Liver (tissue), 9 donors: ENCODE data around the gene RPTOR. TPM values are rescaled to one million over a fixed set of nuclear protein-coding genes. Genes with fewer than 3 reads are reported as not detected.

Source experiments
- DNase-seq: peaks from one replicate; pipeline ENCODE4 v3.0.0-alpha.2; 2017; ENCODE audit warnings: low spot score
- H3K27ac ChIP-seq, 2 donors: one replicate each; pipeline ENCODE4 v1.7.0; 2013; ENCODE audit warnings: inconsistent platforms in 2 of 2, low read length in 2 of 2, control low read depth in 1 of 2, low read depth in 1 of 2, mild to moderate bottlenecking in 1 of 2
- H3K27me3 ChIP-seq, 4 donors: one replicate each; pipeline versions ENCODE4 v1.6.1 to v1.7.0; 2013; ENCODE audit warnings: low read length in 3 of 4, inconsistent platforms in 1 of 4, mild to moderate bottlenecking in 1 of 4, moderate library complexity in 1 of 4; ENCODE audit not compliant: control insufficient read depth in 4 of 4, insufficient read depth in 4 of 4
- H3K36me3 ChIP-seq, 4 donors: one replicate each; pipeline versions ENCODE4 v1.6.1 to v1.7.0; 2013; ENCODE audit warnings: low read length in 3 of 4, mild to moderate bottlenecking in 3 of 4, low read depth in 1 of 4, moderate library complexity in 1 of 4; ENCODE audit not compliant: control insufficient read depth in 4 of 4, insufficient read depth in 3 of 4
- H3K4me1 ChIP-seq, 4 donors: one replicate each; pipeline versions ENCODE4 v1.6.1 to v1.7.0; 2013; ENCODE audit warnings: low read length in 3 of 4, mild to moderate bottlenecking in 3 of 4, moderate library complexity in 1 of 4; ENCODE audit not compliant: control insufficient read depth in 4 of 4, insufficient read depth in 4 of 4
- H3K4me3 ChIP-seq, 3 donors: one replicate each; pipeline versions ENCODE4 v1.6.1 to v1.7.0; 2013; ENCODE audit warnings: low read length in 3 of 3, control low read depth in 1 of 3, low read depth in 1 of 3, mild to moderate bottlenecking in 1 of 3
- H3K9ac ChIP-seq, 2 donors: one replicate each; pipeline ENCODE4 v1.7.0; 2013; ENCODE audit warnings: low read length in 2 of 2, mild to moderate bottlenecking in 2 of 2, moderate library complexity in 2 of 2, control low read depth in 1 of 2, low read depth in 1 of 2
- H3K9me3 ChIP-seq, 4 donors: one replicate each; pipeline versions ENCODE4 v1.6.1 to v1.7.0; 2013; ENCODE audit warnings: low read length in 3 of 4; ENCODE audit not compliant: control insufficient read depth in 4 of 4
- EGR1 ChIP-seq, 2 donors: IDR thresholded peaks; 2 replicates each; pipeline ENCODE4 v1.6.1; 2016 to 2018; ENCODE audit warnings: antibody characterized with exemption in 2 of 2, low read depth in 2 of 2
- FOXA1 ChIP-seq: IDR thresholded peaks from 2 replicates; pipeline ENCODE4 v1.6.1; 2016; ENCODE audit warnings: antibody characterized with exemption
- FOXA2 ChIP-seq: IDR thresholded peaks from 2 replicates; pipeline ENCODE4 v1.6.1; 2016; ENCODE audit warnings: antibody characterized with exemption
- GABPA ChIP-seq, 2 donors: IDR thresholded peaks in 1 of 2; conservative IDR thresholded peaks in 1 of 2; 2 replicates each; pipeline ENCODE4 v1.6.1; 2016; ENCODE audit warnings: antibody characterized with exemption in 2 of 2, mild to moderate bottlenecking in 1 of 2, moderate library complexity in 1 of 2
- HNF4G ChIP-seq: IDR thresholded peaks from 2 replicates; pipeline ENCODE4 v1.6.1; 2016; ENCODE audit warnings: antibody characterized with exemption
- JUND ChIP-seq, 2 donors: IDR thresholded peaks; 2 replicates each; pipeline ENCODE4 v1.6.1; 2016; ENCODE audit warnings: antibody characterized with exemption in 2 of 2
- NR2F2 ChIP-seq: IDR thresholded peaks from 2 replicates; pipeline ENCODE4 v1.6.1; 2016; ENCODE audit warnings: antibody characterized with exemption
- RAD21 ChIP-seq, 2 donors: IDR thresholded peaks; 2 replicates each; pipeline ENCODE4 v1.6.1; 2016; ENCODE audit warnings: antibody characterized with exemption in 2 of 2, mild to moderate bottlenecking in 2 of 2
- SP1 ChIP-seq: IDR thresholded peaks from 2 replicates; pipeline ENCODE4 v1.6.1; 2018; ENCODE audit warnings: antibody characterized with exemption, mild to moderate bottlenecking
- TAF1 ChIP-seq: conservative IDR thresholded peaks from 2 replicates; pipeline ENCODE4 v1.6.1; 2016; ENCODE audit warnings: antibody characterized with exemption, mild to moderate bottlenecking
- YY1 ChIP-seq: IDR thresholded peaks from 2 replicates; pipeline ENCODE4 v1.6.1; 2016; ENCODE audit warnings: antibody characterized with exemption, mild to moderate bottlenecking
- WGBS: extraction: QIAGEN DNeasy Blood & Tissue Kit; methylation state at CpG from one replicate; pipeline ENCODE4 v1.1.7; 2013; 5-methylcytosine and 5-hydroxymethylcytosine counted together
- polyA plus RNA-seq, 2 donors: library from polyadenylated mRNA; stranded (reverse) in 1 of 2; unstranded in 1 of 2; fragments of 200-250 nt in 1 of 2; fragments of >200 nt in 1 of 2; fragmentation: Nextera tagmentation in 1 of 2; extraction: Ambion mirVana in 1 of 2; gene quantifications; one replicate each; pipeline versions ENCODE4 v1.2.1 to v1.2.3, GENCODE V29; 2013 to 2015
- total RNA-seq, 2 donors: library from RNA; depleted of rRNA; stranded (reverse); fragments of >200 nt; gene quantifications; one replicate each; pipeline ENCODE4 v1.2.3, GENCODE V29; 2014
- TF ChIP-seq, protein P1 (sequence below): IDR thresholded peaks from 2 replicates; pipeline ENCODE4 v1.6.1; 2016; ENCODE audit warnings: antibody characterized with exemption
- TF ChIP-seq, protein P2 (sequence below): IDR thresholded peaks from 2 replicates; pipeline ENCODE4 v1.6.1; 2016; ENCODE audit warnings: antibody characterized with exemption
- TF ChIP-seq, protein P3 (sequence below): IDR thresholded peaks from 2 replicates; pipeline ENCODE4 v1.6.1; 2016; ENCODE audit warnings: antibody characterized with exemption, mild to moderate bottlenecking
- TF ChIP-seq, protein P4 (sequence below): fragments of 150-350 bp; IDR thresholded peaks from 2 replicates; pipeline ENCODE4 v1.5.1; 2017; ENCODE audit warnings: improper control_type of control experiment, low read depth, low read length; ENCODE audit not compliant: missing input control
- donor health status: healthy.
- donor health status: healthy.
- donor health status: healthy.
- donor health status: healthy.
- donor health status: healthy.

Gene RPTOR
- total and polyA plus RNA-seq, 4 donors: 4.8 to 25.4 (median 11.6) TPM

DNA sequence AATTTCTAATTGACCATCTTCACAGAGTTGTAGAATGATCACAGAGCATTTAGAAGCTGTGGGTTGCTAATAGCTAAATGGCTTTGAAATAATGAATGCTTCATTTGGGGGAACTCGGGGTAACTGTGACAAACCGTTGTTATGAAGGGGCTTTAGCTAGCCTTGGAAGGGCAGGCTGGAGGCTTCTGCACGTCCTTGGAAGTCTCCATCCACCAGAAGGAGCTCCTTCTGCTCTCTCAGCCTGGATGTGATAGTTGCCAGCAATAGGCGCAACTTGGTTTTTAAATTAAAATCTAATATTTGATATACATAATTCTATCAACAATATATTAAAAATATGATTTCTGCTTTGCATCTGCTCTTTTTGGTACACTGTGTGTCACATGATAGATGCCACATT, 200.5 kb downstream of the RPTOR start:
- Histone ChIP-seq H3K4me3 (no peak overlapping the region), H3K36me3 (no peaks in the 10 kb centered on the region), H3K4me1 (peaks cover 0 to 10% (median 4%) of the 10 kb centered on the region in 4 donors), H3K9ac (no peak overlapping the region), H3K27me3 (no peaks in the 10 kb centered on the region), H3K27ac (no peak overlapping the region), H3K9me3 (no peaks in the 10 kb centered on the region)
- TF ChIP-seq FOXA1 (no peak), GABPA (IDR thresholded peaks at IDR 0.05 in 1 of 2, conservative IDR thresholded peaks at IDR 0.05 in 1 of 2) (no peak), NR2F2 (no peak), RAD21 (IDR thresholded peaks at IDR 0.05) (no peak), TAF1 (no peak), YY1 (no peak), EGR1 (IDR thresholded peaks at IDR 0.05; ENCODE audit: low read depth in 2 of 2) (no peak), FOXA2 (no peak), HNF4G (no peak), JUND (IDR thresholded peaks at IDR 0.05) (no peak), SP1 (no peak)
- TF ChIP-seq, protein P1, sequence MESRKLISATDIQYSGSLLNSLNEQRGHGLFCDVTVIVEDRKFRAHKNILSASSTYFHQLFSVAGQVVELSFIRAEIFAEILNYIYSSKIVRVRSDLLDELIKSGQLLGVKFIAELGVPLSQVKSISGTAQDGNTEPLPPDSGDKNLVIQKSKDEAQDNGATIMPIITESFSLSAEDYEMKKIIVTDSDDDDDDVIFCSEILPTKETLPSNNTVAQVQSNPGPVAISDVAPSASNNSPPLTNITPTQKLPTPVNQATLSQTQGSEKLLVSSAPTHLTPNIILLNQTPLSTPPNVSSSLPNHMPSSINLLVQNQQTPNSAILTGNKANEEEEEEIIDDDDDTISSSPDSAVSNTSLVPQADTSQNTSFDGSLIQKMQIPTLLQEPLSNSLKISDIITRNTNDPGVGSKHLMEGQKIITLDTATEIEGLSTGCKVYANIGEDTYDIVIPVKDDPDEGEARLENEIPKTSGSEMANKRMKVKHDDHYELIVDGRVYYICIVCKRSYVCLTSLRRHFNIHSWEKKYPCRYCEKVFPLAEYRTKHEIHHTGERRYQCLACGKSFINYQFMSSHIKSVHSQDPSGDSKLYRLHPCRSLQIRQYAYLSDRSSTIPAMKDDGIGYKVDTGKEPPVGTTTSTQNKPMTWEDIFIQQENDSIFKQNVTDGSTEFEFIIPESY: no peak
- TF ChIP-seq, protein P2, sequence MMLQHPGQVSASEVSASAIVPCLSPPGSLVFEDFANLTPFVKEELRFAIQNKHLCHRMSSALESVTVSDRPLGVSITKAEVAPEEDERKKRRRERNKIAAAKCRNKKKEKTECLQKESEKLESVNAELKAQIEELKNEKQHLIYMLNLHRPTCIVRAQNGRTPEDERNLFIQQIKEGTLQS: no peak
- TF ChIP-seq, protein P3, sequence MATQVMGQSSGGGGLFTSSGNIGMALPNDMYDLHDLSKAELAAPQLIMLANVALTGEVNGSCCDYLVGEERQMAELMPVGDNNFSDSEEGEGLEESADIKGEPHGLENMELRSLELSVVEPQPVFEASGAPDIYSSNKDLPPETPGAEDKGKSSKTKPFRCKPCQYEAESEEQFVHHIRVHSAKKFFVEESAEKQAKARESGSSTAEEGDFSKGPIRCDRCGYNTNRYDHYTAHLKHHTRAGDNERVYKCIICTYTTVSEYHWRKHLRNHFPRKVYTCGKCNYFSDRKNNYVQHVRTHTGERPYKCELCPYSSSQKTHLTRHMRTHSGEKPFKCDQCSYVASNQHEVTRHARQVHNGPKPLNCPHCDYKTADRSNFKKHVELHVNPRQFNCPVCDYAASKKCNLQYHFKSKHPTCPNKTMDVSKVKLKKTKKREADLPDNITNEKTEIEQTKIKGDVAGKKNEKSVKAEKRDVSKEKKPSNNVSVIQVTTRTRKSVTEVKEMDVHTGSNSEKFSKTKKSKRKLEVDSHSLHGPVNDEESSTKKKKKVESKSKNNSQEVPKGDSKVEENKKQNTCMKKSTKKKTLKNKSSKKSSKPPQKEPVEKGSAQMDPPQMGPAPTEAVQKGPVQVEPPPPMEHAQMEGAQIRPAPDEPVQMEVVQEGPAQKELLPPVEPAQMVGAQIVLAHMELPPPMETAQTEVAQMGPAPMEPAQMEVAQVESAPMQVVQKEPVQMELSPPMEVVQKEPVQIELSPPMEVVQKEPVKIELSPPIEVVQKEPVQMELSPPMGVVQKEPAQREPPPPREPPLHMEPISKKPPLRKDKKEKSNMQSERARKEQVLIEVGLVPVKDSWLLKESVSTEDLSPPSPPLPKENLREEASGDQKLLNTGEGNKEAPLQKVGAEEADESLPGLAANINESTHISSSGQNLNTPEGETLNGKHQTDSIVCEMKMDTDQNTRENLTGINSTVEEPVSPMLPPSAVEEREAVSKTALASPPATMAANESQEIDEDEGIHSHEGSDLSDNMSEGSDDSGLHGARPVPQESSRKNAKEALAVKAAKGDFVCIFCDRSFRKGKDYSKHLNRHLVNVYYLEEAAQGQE: no peak
- no peak for DNase-seq
- whole genome bisulfite sequencing: 86% methylated on average over 4 of the region's 4 CpGs

DNA sequence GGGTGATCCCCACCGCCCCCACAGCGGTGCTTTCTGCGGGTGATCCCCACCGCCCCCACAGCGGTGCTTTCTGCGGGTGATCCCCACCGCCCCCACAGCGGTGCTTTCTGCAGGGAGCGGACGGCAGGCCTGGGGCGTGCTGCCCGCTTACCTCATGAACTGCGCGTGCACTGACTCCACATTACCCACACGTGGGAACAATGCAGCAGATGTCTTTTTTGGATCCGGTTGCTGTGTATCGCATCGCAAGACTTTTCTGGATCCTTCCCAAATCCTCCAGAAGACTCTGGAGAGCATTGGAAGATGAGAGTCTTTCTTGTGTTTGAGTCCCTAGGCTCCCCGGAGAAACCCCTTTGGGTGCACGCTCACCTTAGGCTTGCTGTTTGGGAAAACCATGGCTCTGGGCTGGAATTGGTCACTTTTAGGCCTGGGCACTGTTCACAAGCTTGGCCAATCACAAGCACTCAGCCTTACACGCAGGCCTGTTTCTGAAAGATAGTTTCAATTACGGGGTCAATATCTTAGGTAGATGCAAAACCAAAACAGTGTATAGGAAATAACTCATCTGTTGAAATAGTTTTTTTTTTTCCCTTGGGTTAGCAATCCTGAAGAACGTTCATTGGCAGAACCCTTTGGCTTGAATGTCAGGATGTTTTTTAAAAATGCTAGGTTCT, 201.8 kb downstream of the RPTOR start:
- H3K4me1 ChIP-seq: peaks cover 0 to 10% (median 4%) of the 10 kb centered on the region in 4 donors
- no peak overlapping the region for H3K9ac ChIP-seq
- no peak overlapping the region for H3K27ac ChIP-seq
- H3K36me3 ChIP-seq: no peaks in the 10 kb centered on the region
- H3K9me3 ChIP-seq: no peaks in the 10 kb centered on the region
- no peaks in the 10 kb centered on the region for H3K27me3 ChIP-seq
- DNase-seq: no peak
- TF ChIP-seq GABPA (IDR thresholded peaks at IDR 0.05 in 1 of 2, conservative IDR thresholded peaks at IDR 0.05 in 1 of 2) (no peak), HNF4G (no peak), FOXA2 (no peak)
- TF ChIP-seq, protein P2: no peak
- TF ChIP-seq, protein P4, sequence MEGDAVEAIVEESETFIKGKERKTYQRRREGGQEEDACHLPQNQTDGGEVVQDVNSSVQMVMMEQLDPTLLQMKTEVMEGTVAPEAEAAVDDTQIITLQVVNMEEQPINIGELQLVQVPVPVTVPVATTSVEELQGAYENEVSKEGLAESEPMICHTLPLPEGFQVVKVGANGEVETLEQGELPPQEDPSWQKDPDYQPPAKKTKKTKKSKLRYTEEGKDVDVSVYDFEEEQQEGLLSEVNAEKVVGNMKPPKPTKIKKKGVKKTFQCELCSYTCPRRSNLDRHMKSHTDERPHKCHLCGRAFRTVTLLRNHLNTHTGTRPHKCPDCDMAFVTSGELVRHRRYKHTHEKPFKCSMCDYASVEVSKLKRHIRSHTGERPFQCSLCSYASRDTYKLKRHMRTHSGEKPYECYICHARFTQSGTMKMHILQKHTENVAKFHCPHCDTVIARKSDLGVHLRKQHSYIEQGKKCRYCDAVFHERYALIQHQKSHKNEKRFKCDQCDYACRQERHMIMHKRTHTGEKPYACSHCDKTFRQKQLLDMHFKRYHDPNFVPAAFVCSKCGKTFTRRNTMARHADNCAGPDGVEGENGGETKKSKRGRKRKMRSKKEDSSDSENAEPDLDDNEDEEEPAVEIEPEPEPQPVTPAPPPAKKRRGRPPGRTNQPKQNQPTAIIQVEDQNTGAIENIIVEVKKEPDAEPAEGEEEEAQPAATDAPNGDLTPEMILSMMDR: no peak
- no peak overlapping the region for H3K4me3 ChIP-seq
- WGBS: 93% methylated on average over 22 of the region's 23 CpGs
